D721Med (cell line): ENCODE results near the gene ADAM8.
"Not testable (repeated sequence)": the region's sequence is repeated elsewhere in the genome, so short reads cannot be mapped to it uniquely, and the experiment has no call there.

Source experiments
- DNase-seq: peaks from one replicate; pipeline ENCODE4 v3.0.0; 2011; ENCODE audit warnings: low spot score; ENCODE audit not compliant: insufficient read length
- FAIRE-seq: peaks from 2 replicates; lab custom pipeline; 2011; peaks lifted over from hg19 to GRCh38; lab: Jason Lieb, UNC
- TF ChIP-seq, protein P1 (sequence below): IDR thresholded peaks from 2 replicates; pipeline ENCODE4 v1.5.1; 2012; ENCODE audit warnings: mild to moderate bottlenecking, control low read depth; ENCODE audit not compliant: insufficient read depth; ENCODE audit errors: missing control alignments

Gene ADAM8

DNA sequence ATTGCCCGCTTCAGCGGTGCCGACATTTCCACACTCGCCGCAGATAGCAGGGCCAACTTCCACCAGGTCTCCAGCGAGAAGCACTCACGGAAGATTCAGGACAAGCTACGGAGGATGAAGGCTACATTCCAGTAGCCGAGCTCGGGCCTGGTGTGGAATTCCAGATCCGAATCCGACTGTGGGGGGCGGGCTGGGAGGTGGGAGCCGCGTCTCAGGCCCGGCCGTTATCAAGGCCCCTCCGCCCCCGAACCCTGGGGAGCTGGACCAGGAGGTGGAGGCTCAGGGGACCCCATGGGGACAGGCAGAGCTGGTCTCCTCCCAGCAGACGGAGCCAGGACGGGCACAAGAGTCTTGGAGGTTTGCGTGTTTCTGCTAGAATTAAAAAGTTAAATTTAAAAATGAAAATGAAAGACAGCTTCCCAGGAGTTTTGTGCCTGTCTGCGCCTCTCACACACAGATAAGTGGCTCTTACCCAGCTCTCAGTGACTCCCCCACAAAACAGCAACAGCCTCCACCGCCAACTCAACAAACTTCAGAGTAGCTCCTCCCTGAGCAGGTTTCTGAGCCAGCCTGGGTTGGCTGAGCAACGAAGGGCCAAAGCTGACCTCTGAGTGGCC is 51.8 kb downstream of the ADAM8 start:
- FAIRE-seq, result no peak
- TF ChIP-seq, protein P1, sequence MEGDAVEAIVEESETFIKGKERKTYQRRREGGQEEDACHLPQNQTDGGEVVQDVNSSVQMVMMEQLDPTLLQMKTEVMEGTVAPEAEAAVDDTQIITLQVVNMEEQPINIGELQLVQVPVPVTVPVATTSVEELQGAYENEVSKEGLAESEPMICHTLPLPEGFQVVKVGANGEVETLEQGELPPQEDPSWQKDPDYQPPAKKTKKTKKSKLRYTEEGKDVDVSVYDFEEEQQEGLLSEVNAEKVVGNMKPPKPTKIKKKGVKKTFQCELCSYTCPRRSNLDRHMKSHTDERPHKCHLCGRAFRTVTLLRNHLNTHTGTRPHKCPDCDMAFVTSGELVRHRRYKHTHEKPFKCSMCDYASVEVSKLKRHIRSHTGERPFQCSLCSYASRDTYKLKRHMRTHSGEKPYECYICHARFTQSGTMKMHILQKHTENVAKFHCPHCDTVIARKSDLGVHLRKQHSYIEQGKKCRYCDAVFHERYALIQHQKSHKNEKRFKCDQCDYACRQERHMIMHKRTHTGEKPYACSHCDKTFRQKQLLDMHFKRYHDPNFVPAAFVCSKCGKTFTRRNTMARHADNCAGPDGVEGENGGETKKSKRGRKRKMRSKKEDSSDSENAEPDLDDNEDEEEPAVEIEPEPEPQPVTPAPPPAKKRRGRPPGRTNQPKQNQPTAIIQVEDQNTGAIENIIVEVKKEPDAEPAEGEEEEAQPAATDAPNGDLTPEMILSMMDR, result no peak
- no peak for DNase-seq

DNA sequence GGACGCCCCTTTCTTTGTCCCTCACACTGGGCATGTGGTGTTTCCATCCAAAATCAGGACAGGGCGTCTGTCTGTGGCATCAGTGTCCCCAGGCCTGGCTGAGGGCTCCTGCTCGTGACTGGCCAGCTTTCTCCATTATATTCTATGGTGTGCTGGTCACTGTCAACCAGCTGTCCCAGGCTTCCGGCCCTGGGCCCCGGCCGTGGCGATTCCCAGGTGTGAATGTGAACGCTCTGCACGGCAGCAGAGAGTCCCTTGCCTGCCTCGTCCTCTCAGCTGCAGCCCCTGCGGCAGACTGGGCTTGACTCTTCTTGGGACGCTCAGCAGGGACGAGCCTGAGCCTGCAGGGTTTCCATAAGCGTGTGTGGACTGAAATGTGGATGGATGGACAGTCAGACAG is 52.6 kb downstream of the ADAM8 start:
- DNase-seq (no peak), FAIRE-seq (no peak)
- TF ChIP-seq, protein P1, result no peak

DNA sequence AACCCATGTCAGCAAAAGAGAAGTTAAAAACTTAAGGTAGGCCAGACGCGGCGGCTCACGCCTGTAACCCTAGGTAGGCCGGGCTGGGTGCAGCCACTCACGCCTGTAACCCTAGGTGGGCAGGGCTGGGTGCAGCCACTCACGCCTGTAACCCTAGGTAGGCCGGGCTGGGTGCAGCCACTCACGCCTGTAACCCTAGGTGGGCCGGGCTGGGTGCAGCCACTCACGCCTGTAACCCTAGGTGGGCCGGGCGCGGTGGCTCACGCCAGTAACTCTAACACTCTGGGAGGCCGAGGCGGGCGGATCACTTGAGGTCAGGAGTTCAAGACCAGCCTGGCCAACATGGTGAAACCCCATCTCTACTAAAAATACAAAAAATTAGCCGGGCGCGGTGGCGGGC is 54.9 kb downstream of the ADAM8 start:
- not testable (repeated sequence) for FAIRE-seq, DNase-seq

DNA sequence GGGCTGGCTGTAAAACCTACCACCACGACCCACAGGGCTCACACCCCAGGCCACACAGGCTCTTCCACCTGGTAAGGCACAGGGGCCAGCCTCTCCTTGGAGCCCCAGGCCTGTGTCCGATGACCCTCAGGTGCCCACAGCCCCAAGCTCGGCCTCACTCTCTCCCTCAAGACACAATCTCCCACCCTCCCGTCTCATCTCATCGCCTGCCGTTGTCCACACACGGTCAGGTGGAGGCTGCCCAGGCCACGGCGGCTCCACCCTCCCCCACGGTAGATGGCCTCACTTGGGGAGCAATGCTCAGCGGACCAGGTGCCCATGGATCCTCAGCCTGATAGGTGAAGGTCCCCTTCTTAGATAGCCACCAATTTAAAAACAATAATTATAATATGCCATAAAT is 55.3 kb downstream of the ADAM8 start:
- DNase-seq (no peak), FAIRE-seq (no peak)
- TF ChIP-seq, protein P1, result no peak

DNA sequence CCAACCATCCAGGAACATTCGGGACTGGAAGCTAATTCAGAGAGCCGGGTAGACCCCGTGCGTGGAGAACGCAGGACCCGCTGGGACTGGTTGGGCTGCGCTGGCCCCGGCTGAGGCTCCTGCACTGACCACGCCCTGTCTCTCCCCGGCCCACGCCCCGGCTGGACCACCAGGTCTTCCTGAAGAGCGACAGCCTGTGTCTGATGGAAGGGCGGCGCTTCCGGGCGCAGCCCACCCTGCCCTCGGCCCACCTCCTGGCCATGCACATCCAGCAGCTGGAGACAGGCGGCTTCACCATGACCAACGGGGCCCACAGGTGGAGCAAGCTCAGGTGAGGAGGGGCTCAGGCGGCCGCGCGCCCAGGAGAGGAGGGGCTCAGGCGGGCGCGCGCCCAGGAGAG is 56.9 kb downstream of the ADAM8 start:
- no peak for FAIRE-seq
- TF ChIP-seq, protein P1, result no peak
- DNase-seq, result no peak

DNA sequence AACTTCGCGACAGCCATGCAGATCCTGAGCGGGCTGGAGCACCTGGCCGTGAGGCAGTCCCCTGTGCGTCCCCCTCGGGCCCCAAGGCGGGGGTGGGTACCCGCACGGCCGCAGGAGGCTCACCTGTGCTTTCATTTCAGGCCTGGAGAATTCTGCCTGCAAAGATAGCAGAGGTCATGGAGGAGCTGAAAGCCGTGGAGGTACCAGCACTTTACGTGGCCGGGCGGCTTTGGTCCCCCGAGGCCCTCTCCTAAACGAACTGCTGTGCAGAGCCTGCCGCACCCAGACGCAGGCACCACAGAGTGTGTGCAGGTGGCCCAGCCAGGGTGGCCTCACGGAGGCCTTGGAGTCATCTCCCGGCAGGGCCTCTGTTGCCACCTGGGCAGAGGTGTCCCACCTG is 57.8 kb downstream of the ADAM8 start:
- TF ChIP-seq, protein P1, result no peak
- DNase-seq (no peak), FAIRE-seq (no peak)

DNA sequence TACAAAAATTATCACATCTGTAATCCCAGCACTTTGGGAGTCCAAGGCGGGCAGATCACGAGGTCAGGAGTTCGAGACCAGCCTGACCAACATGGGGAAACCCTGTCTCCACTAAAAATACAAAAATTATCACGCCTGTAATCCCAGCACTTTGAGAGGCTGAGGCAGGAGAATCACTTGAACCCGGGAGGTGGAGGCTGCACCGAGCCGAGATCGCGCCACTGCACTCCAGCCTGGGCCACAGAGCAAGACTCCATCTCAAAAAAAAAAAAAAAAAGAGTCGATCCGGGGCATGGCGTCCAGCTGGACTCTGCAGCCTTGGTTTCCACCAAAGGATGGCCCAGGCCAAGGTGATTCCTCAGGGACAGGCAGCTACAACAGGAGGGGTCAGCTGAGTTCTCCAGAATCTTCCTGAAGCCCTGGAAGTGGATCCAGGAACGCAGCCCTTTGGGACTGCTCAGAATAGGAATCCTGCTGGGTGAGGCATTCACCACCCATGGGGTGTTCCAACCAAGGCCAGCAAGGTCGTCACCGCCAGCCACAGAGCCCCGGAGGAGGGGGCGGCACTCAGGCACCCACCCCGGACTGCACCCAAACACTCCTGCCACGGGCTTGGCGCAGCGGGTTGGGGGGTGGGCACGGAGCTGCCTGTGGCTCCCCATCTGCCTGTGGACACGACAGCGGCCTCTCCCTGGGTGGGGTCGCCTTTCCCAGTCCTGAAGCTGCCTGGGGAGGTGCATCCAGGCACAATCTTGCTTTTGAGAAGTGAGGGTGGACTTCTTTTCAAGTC is 58.7 kb downstream of the ADAM8 start:
- DNase-seq, result no peak
- no peak for FAIRE-seq
- TF ChIP-seq, protein P1, result no peak
